Ascending aorta (tissue), 2 donors: ENCODE data around the gene WFDC10A. TPM values are rescaled to one million over a fixed set of nuclear protein-coding genes. Genes with fewer than 3 reads are reported as not detected.
"Not testable (repeated sequence)": the region's sequence is repeated elsewhere in the genome, so short reads cannot be mapped to it uniquely, and the experiment has no call there.

Experiments
- DNase-seq, 2 donors: peaks; one replicate each; pipeline ENCODE4 v3.0.0-alpha.2; 2019; ENCODE audit warnings: low spot score in 2 of 2
- H3K27ac ChIP-seq, 2 donors: fragments of 200-600 bp; sonication (generic); one replicate each; pipeline ENCODE4 v1.5.1; 2016 to 2017; ENCODE audit warnings: mild to moderate bottlenecking in 1 of 2
- H3K27me3 ChIP-seq: fragments of 200-600 bp; sonication (generic); one replicate; pipeline ENCODE4 v1.5.1; 2017
- H3K36me3 ChIP-seq, 2 donors: fragments of 200-600 bp; sonication (generic); one replicate each; pipeline ENCODE4 v1.5.1; 2016
- H3K4me1 ChIP-seq, 2 donors: fragments of 200-600 bp; sonication (generic); one replicate each; pipeline ENCODE4 v1.5.1; 2016 to 2017; ENCODE audit warnings: mild to moderate bottlenecking in 1 of 2
- H3K4me3 ChIP-seq, 2 donors: fragments of 200-600 bp; sonication (generic); one replicate each; pipeline ENCODE4 v1.5.1; 2016 to 2017; ENCODE audit warnings: mild to moderate bottlenecking in 1 of 2
- H3K9me3 ChIP-seq, 2 donors: fragments of 200-600 bp; sonication (generic); one replicate each; pipeline ENCODE4 v1.5.1; 2016
- CTCF ChIP-seq, 3 experiments: fragments of 200-600 bp in 2 of 3; fragments of 450-650 bp in 1 of 3; sonication (generic) in 2 of 3; IDR thresholded peaks; one replicate each; pipeline ENCODE4 v1.5.1; 2016 to 2019; ENCODE audit warnings: antibody characterized with exemption in 3 of 3, mild to moderate bottlenecking in 1 of 3, moderate library complexity in 1 of 3
- intact Hi-C: fragments of 100-400 bp; cut with DNase I; formaldehyde crosslinking; loops from one replicate; pipeline ENCODE4 v1.15.1; 2023
- total RNA-seq: library from RNA; depleted of rRNA; stranded (reverse); fragments of >200 nt; gene quantifications from one replicate; pipeline ENCODE4 v1.1.0, GENCODE V29; 2016

Gene WFDC10A
- total RNA-seq = not detected

GRCh38 chr20:45629496-45630100 lies at the start of gene WFDC10A:
WFDC10A (plus strand) TSS chr20:45629739; CDS start chr20:45629814, 75 bp downstream.
- peak; percentile 24 to 55 (median 29) for TF ChIP-seq CTCF (IDR thresholded peaks at IDR 0.05)
- Histone ChIP-seq H3K36me3 (no peaks in the 10 kb centered on the region), H3K9me3 (peaks cover 0 to 8% of the 10 kb centered on the region in 2 donors), H3K4me1 (no peaks in the 10 kb centered on the region), H3K27ac (no peak within 1 kb of the TSS), H3K27me3 (no peaks in the 10 kb centered on the region), H3K4me3 (no peak within 1 kb of the TSS)
- intact Hi-C loops = no loop called here
- no peak for DNase-seq

GRCh38 chr20:45581702-45582101 lies 47.8 kb upstream of the WFDC10A start:
- H3K4me3 ChIP-seq = no peak overlapping the region
- no peaks in the 10 kb centered on the region for H3K36me3 ChIP-seq
- no peaks in the 10 kb centered on the region for H3K9me3 ChIP-seq
- no peak overlapping the region for H3K27ac ChIP-seq
- H3K4me1 ChIP-seq = no peaks in the 10 kb centered on the region
- intact Hi-C loops = no loop called here
- TF ChIP-seq CTCF (IDR thresholded peaks at IDR 0.05) = no peak
- no peak for DNase-seq
- no peaks in the 10 kb centered on the region for H3K27me3 ChIP-seq

GRCh38 chr20:45583502-45583901 lies 46.0 kb upstream of the WFDC10A start:
- no peak overlapping the region for H3K4me3 ChIP-seq
- no peaks in the 10 kb centered on the region for H3K4me1 ChIP-seq
- no peak for DNase-seq
- no peaks in the 10 kb centered on the region for H3K36me3 ChIP-seq
- H3K27me3 ChIP-seq = no peaks in the 10 kb centered on the region
- TF ChIP-seq CTCF (IDR thresholded peaks at IDR 0.05) = no peak
- no peaks in the 10 kb centered on the region for H3K9me3 ChIP-seq
- intact Hi-C loops = no loop called here
- H3K27ac ChIP-seq = no peak overlapping the region

GRCh38 chr20:45584294-45584693 lies 45.2 kb upstream of the WFDC10A start:
- H3K4me3 ChIP-seq, H3K36me3 ChIP-seq, H3K4me1 ChIP-seq, H3K27me3 ChIP-seq, H3K9me3 ChIP-seq, H3K27ac ChIP-seq, intact Hi-C loops, DNase-seq: not testable (repeated sequence)

- DNase-seq, H3K36me3 ChIP-seq, H3K9me3 ChIP-seq, H3K4me1 ChIP-seq, H3K27me3 ChIP-seq, H3K27ac ChIP-seq, H3K4me3 ChIP-seq, intact Hi-C loops: not testable (repeated sequence)
Measured at GRCh38 chr20:45585986-45586385, 43.6 kb upstream of the WFDC10A start.

- no peak overlapping the region for H3K4me3 ChIP-seq
- no peak for DNase-seq
- no peaks in the 10 kb centered on the region for H3K9me3 ChIP-seq
- no peaks in the 10 kb centered on the region for H3K4me1 ChIP-seq
- H3K27me3 ChIP-seq = no peaks in the 10 kb centered on the region
- no peaks in the 10 kb centered on the region for H3K36me3 ChIP-seq
- no peak overlapping the region for H3K27ac ChIP-seq
- no peak for TF ChIP-seq CTCF (IDR thresholded peaks at IDR 0.05)
- intact Hi-C loops = no loop called here
Measured at GRCh38 chr20:45588800-45589199, 40.7 kb upstream of the WFDC10A start.

- Histone ChIP-seq H3K4me1 (no peaks in the 10 kb centered on the region), H3K9me3 (no peaks in the 10 kb centered on the region), H3K27me3 (no peaks in the 10 kb centered on the region), H3K36me3 (no peaks in the 10 kb centered on the region), H3K27ac (no peak overlapping the region), H3K4me3 (no peak overlapping the region)
- intact Hi-C loops = no loop called here
- TF ChIP-seq CTCF (IDR thresholded peaks at IDR 0.05) = no peak
- DNase-seq = no peak
Measured at GRCh38 chr20:45589725-45590124, 39.8 kb upstream of the WFDC10A start.
